CD4-positive, alpha-beta T cell treated with Interleukin-10 for 1 hour (primary cell): ENCODE measurements around the gene PHF11.
"Not testable (repeated sequence)": the region's sequence is repeated elsewhere in the genome, so short reads cannot be mapped to it uniquely, and the experiment has no call there.

Experiments used
- DNase-seq: peaks from one replicate; pipeline ENCODE4 v3.0.0-alpha.2; 2020

Gene PHF11

GRCh38 chr13:49550942-49551644 lies 55.3 kb downstream of the PHF11 start:
- no peak for DNase-seq

DNA sequence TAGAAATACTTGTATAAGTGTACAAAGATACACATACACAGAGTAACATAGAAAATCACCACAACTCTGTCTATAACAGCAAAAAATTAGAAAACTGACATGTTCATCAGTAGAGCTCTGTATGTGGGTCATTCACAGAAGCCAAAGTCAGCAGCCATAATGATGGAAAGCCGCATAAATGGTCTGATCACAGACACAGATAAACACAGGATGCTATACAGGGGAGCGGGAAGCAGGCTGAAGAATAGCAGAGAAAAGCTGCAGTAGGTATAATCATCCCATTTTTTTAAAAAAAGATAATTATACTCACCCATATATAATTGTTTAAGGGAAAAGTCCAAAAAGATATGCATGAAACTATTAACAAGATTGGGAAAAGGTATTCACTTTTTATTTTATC lies 58.1 kb downstream of the PHF11 start:
- no peak for DNase-seq

DNA sequence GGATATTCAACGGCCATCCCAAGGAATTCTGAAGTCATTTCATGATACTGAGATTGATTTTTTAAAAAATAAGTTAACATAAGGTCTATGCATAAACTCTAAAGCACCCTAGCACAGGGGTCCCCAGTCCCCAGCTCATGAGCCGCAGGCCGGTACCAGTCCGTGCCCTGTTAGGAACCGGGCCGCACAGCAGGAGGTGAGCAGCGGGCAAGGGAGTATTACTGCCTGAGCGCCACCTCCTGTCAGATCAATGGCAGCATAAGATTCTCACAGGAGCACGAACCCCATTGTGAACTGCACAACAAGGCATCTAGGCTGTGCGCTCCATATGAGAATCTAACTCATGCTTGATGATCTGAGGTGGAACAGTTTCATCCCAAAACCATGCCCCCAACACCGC lies 58.6 kb downstream of the PHF11 start:
- no peak for DNase-seq

GRCh38 chr13:49559006-49559405 lies 63.3 kb downstream of the PHF11 start:
- DNase-seq, result no peak

DNA sequence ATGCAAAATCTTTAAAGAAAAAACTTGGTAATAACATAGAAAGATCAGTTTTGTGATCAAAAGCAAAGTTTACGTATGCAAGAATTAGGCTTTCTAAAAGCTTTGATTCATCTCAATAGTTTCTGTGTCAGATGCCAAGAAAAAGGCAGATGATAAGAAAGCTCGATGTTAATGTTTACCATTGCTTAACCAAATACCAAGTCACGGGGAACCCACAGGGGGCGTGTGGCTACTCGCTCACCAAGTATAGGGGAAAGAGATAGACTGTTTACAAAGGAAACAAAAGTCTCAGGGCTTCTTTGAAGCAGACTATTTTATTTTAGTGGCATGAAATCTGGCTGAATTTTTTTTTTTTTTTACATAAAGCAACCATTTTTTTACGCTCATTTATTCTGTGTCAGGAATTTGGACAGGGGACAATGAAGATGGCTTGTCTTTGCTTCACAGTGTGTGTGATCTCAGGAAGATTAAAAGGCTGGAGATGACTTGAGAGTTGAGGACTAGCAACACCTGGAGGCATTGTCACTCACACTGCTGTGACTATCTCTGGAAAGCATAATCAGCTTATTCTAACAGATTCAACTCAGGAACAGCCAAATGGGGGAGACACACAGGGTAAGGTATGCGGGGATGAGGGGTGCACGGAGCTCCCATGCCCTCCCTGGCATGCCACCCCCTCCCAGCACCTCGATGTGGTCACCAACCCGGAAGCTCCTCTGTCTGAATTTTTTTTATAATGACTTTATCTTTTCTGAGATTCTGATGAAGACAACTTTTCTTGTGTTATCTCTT lies 64.7 kb downstream of the PHF11 start:
- DNase-seq, result no peak

DNA sequence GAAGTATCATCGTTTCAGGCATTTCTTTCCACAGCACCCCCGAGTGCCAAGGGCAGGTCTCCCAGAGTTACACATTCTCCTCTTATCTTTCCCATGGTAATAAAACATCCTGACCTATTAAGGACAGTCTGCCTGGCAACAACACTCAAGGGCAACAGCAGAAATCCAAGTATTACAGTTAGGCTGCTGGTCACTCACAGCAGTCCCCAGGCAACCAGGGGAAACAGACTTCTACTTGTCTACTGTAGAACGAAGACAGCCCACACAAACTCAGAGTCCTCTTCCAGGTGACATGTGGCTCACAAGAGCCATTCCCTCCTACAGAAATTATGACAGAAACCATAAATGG lies 65.3 kb downstream of the PHF11 start:
- no peak for DNase-seq

DNA sequence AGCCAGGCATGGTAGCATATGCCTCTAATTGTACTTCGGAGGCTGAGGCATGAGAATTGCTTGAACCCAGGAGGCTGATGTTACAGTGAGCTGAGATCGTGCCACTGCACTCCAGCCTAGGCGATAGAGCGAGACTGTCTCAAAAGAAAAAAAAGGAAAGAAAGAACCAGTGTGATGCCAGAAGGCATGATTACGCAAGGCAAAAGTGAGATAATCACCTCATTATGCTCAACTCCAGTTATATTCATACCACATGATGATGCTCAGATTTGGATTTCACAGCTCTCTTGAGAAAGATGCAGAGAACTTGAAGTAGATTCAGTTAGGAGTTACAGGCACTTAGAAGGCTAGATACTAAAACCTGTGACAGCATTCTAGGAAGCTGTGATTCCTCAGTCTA lies 67.8 kb downstream of the PHF11 start:
- DNase-seq, result no peak

DNA sequence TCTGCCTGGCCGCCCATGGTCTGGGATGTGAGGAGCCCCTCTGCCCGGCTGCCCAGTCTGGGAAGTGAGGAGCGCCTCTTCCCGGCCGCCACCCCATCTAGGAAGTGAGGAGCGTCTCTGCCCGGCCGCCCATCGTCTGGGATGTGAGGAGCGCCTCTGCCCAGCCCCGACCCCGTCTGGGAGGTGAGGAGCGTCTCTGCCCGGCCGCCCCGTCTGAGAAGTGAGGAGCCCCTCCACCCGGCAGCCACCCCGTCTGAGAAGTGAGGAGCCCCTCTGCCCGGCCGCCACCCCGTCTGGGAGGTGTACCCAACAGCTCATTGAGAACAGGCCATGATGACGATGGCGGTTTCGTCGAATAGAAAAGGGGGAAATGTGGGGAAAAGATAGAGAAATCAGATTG lies 69.7 kb downstream of the PHF11 start:
- not testable (repeated sequence) for DNase-seq

- DNase-seq, result no peak
These were observed 70.7 kb downstream of the PHF11 start for GRCh38 chr13:49566461-49566860.

DNA sequence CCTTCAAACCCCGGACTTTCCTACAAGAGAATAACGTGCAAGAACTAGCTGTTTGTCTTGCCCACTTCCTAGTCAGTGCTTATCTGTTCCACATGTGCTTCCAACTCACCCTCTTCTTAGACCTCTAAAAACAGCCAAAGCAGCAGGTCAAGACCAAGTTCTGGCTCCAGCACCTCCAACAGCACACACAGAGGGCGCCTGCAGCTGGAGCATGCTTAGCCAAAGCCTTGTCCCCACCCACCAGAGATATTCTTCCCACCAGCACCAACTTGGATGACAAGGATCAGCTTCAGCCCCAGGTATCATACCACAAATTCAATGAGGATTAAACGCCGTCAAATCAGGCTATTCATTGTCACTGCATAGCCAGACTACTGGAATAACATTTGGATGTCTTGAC lies 71.7 kb downstream of the PHF11 start:
- no peak for DNase-seq

- DNase-seq, result peak; percentile 36
These were observed 74.4 kb downstream of the PHF11 start for GRCh38 chr13:49569993-49570689.

DNA sequence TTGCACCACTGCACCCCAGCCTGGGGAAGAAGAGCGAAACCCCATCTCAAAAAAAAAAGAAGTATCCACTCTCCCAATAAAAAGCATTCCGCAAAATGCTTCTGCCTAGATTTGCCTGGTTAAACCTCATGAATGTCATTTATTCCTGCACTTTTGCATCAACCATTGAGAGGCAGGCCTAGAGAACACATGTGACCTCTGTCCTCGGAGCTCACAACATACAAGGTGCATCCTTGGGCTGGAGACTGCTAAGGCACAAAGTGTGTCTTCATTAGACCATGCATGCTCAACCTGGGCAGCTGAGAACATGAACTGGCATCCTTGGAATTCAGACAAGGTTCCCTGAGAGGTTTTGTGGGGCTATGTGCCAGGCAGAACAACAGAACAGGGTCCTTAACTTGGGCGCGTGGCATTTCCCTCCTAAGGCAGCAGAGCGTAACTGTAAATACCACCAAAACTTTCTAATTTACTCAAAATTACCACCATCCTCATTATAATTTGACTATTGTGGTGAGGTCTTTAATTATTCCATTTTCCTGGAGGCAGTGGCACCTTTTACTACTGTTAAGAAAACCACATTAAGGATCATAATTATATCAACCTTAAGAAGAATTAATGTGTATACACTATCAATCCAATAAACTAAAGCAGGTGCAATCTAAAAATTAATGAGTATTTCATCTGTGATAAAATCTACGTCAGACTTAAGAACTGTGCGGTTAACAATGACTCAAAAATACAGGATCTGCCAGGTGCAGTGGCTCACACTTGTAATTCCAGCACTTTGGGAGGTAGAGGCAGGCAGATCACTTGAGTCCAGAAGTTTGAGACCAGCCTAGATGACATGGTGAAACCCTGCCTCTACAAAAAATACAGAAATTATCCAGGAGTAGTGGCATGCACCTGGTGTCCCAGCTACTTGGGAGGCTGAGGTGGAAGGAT lies 75.8 kb downstream of the PHF11 start:
- no peak for DNase-seq
